ENCODE measurements around the gene TXNL4A. TPM values are rescaled to one million over a fixed set of nuclear protein-coding genes. Genes with fewer than 3 reads are reported as not detected.

The TXNL4A gene
- total and polyA plus RNA-seq, 4 donors, result 18.0 to 86.2 (median 32.8) TPM

- 42% methylated on average over 14 of the region's 14 CpGs for WGBS
- H3K27me3 ChIP-seq (ENCODE audit: control insufficient read depth in 4 of 4, insufficient read depth in 4 of 4, low read length in 3 of 4), result no peaks in the 10 kb centered on the region
- TF ChIP-seq NR2F2 (IDR thresholded peaks at IDR 0.05), result no peak
- no peak for TF ChIP-seq EGR1 (IDR thresholded peaks at IDR 0.05; ENCODE audit: low read depth in 2 of 2)
- no peak for TF ChIP-seq JUND (IDR thresholded peaks at IDR 0.05)
- no peak for TF ChIP-seq RAD21 (IDR thresholded peaks at IDR 0.05)
- TF ChIP-seq MAX (IDR thresholded peaks at IDR 0.05), result no peak
- no peak for TF ChIP-seq FOXA2 (IDR thresholded peaks at IDR 0.05)
- no peak for TF ChIP-seq REST (IDR thresholded peaks at IDR 0.05)
- TF ChIP-seq RXRA (IDR thresholded peaks at IDR 0.05), result no peak
- DNase-seq (ENCODE audit: low spot score), result no peak
- peak overlapping the region; percentile 13 to 99 (median 98) for H3K4me3 ChIP-seq (ENCODE audit: low read depth in 1 of 3, low read length in 3 of 3)
- H3K36me3 ChIP-seq (ENCODE audit: control insufficient read depth in 4 of 4, insufficient read depth in 3 of 4, low read depth in 1 of 4, low read length in 3 of 4), result peaks cover 0 to 2% (median under 1%) of the 10 kb centered on the region in 4 donors
- H3K27ac ChIP-seq (ENCODE audit: low read depth in 1 of 2, low read length in 2 of 2), result peak overlapping the region; percentile 98
- H3K9me3 ChIP-seq (ENCODE audit: control insufficient read depth in 4 of 4, low read length in 3 of 4), result no peaks in the 10 kb centered on the region
- H3K4me1 ChIP-seq (ENCODE audit: control insufficient read depth in 4 of 4, insufficient read depth in 4 of 4, low read length in 3 of 4), result peaks cover 4 to 21% (median 12%) of the 10 kb centered on the region in 4 donors
- H3K9ac ChIP-seq (ENCODE audit: low read depth in 1 of 2, low read length in 2 of 2), result peak overlapping the region; percentile 86 to 92
Observed at GRCh38 chr18:79989195-79989497, 783 bp upstream of the TXNL4A start.

- TF ChIP-seq RAD21 (IDR thresholded peaks at IDR 0.05) (peak; percentile 23 to 49), FOXA2 (IDR thresholded peaks at IDR 0.05) (no peak)
- under 1% methylated on average over 48 of the region's 48 CpGs for WGBS
- H3K4me3 ChIP-seq (ENCODE audit: low read depth in 1 of 3, low read length in 3 of 3), result peak overlapping the region; percentile 98 to 100 (median 99)
- peaks cover 0 to 2% (median under 1%) of the 10 kb centered on the region in 4 donors for H3K36me3 ChIP-seq (ENCODE audit: control insufficient read depth in 4 of 4, insufficient read depth in 3 of 4, low read depth in 1 of 4, low read length in 3 of 4)
- H3K27me3 ChIP-seq (ENCODE audit: control insufficient read depth in 4 of 4, insufficient read depth in 4 of 4, low read length in 3 of 4), result no peaks in the 10 kb centered on the region
- H3K4me1 ChIP-seq (ENCODE audit: control insufficient read depth in 4 of 4, insufficient read depth in 4 of 4, low read length in 3 of 4), result peaks cover 4 to 21% (median 15%) of the 10 kb centered on the region in 4 donors
- no peak for DNase-seq (ENCODE audit: low spot score)
- H3K27ac ChIP-seq (ENCODE audit: low read depth in 1 of 2, low read length in 2 of 2), result peak overlapping the region; percentile 98
- H3K9ac ChIP-seq (ENCODE audit: low read depth in 1 of 2, low read length in 2 of 2), result peak overlapping the region; percentile 68 to 86
- H3K9me3 ChIP-seq (ENCODE audit: control insufficient read depth in 4 of 4, low read length in 3 of 4), result no peaks in the 10 kb centered on the region
Observed at GRCh38 chr18:79988071-79988450, 302 bp downstream of the TXNL4A start.

- Histone ChIP-seq H3K4me3 (ENCODE audit: low read depth in 1 of 3, low read length in 3 of 3) (peak overlapping the region; percentile 98 to 100 (median 99)), H3K27me3 (ENCODE audit: control insufficient read depth in 4 of 4, insufficient read depth in 4 of 4, low read length in 3 of 4) (no peaks in the 10 kb centered on the region), H3K9me3 (ENCODE audit: control insufficient read depth in 4 of 4, low read length in 3 of 4) (no peaks in the 10 kb centered on the region), H3K9ac (ENCODE audit: low read depth in 1 of 2, low read length in 2 of 2) (peak overlapping the region; percentile 68 to 86), H3K27ac (ENCODE audit: low read depth in 1 of 2, low read length in 2 of 2) (peak overlapping the region; percentile 98), H3K36me3 (ENCODE audit: control insufficient read depth in 4 of 4, insufficient read depth in 3 of 4, low read depth in 1 of 4, low read length in 3 of 4) (peaks cover 0 to 2% (median under 1%) of the 10 kb centered on the region in 4 donors), H3K4me1 (ENCODE audit: control insufficient read depth in 4 of 4, insufficient read depth in 4 of 4, low read length in 3 of 4) (peaks cover 4 to 21% (median 15%) of the 10 kb centered on the region in 4 donors)
- no peak for DNase-seq (ENCODE audit: low spot score)
- TF ChIP-seq CTCF (IDR thresholded peaks at IDR 0.05; ENCODE audit: low read depth, low read length, missing input control) (no peak), HNF4A (conservative IDR thresholded peaks at IDR 0.05) (no peak), MAX (IDR thresholded peaks at IDR 0.05) (no peak)
- WGBS, result 1% methylated on average over 6 of the region's 6 CpGs
Observed at GRCh38 chr18:79987566-79987965, 797 bp downstream of the TXNL4A start.

Data from liver (tissue), 9 donors.